Retinal pigment epithelial cell (primary cell): Measurements from ENCODE around the gene GSTM4.

Experiments used
- DNase-seq: peaks from one replicate; pipeline ENCODE4 v3.0.0-alpha.2; 2010; ENCODE audit warnings: low read depth
- H3K4me3 ChIP-seq: 2 replicates; pipeline ENCODE4 v1.5.1; 2011; ENCODE audit warnings: mild to moderate bottlenecking, low read length, control low read depth, moderate library complexity
- TF ChIP-seq, protein P1 (sequence below): conservative IDR thresholded peaks from 2 replicates; pipeline ENCODE4 v1.5.1; 2011; ENCODE audit warnings: low read depth, low read length, control low read depth, inconsistent platforms

Gene GSTM4

DNA sequence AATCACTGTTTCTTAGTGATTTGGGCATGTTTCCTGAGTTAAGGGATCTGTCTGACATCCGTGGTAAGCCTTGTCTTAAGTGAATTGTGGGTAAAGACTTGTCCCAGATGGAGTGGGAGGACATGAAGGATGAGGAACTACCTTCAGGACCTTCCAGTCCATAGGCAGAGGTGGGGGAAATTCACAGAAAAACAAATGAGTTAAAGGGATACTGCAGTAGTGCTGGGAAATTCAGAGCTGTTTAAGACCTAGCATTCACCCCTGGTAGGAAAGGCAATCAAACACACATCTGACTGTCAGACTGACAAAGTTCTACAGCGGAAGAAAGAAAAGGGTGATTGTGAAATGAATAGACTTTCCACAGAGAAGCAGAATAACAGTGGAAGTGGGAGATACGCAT, 39.5 kb upstream of the GSTM4 start:
- no peak overlapping the region for H3K4me3 ChIP-seq
- no peak for DNase-seq
- TF ChIP-seq, protein P1, sequence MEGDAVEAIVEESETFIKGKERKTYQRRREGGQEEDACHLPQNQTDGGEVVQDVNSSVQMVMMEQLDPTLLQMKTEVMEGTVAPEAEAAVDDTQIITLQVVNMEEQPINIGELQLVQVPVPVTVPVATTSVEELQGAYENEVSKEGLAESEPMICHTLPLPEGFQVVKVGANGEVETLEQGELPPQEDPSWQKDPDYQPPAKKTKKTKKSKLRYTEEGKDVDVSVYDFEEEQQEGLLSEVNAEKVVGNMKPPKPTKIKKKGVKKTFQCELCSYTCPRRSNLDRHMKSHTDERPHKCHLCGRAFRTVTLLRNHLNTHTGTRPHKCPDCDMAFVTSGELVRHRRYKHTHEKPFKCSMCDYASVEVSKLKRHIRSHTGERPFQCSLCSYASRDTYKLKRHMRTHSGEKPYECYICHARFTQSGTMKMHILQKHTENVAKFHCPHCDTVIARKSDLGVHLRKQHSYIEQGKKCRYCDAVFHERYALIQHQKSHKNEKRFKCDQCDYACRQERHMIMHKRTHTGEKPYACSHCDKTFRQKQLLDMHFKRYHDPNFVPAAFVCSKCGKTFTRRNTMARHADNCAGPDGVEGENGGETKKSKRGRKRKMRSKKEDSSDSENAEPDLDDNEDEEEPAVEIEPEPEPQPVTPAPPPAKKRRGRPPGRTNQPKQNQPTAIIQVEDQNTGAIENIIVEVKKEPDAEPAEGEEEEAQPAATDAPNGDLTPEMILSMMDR: no peak

DNA sequence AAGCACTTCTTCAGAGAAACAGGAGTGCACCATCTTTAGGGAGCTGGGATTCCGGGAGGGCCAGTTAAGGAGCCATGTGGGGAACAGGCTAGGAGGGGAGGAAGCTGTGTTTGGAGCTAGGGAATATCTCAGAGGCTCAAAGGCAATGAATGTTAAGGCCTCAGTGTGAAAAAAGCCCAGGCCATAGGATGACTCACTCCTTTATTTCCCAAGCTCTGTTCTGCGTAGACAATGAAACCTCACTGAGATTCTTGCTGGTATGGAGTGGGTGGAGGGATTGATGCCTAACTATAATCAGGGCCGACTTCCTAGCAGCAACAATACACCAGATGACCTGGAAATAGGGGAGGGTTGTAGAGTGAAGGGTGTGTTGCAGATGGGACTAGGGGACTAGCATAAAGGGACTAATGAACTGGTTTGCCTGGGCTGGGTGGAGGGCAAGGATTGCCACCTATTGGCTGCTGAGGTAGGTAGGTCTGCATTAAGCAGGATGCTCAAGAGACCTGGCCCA, 38.6 kb upstream of the GSTM4 start:
- TF ChIP-seq, protein P1: no peak
- DNase-seq: peak; percentile 84
- H3K4me3 ChIP-seq: no peak overlapping the region

DNA sequence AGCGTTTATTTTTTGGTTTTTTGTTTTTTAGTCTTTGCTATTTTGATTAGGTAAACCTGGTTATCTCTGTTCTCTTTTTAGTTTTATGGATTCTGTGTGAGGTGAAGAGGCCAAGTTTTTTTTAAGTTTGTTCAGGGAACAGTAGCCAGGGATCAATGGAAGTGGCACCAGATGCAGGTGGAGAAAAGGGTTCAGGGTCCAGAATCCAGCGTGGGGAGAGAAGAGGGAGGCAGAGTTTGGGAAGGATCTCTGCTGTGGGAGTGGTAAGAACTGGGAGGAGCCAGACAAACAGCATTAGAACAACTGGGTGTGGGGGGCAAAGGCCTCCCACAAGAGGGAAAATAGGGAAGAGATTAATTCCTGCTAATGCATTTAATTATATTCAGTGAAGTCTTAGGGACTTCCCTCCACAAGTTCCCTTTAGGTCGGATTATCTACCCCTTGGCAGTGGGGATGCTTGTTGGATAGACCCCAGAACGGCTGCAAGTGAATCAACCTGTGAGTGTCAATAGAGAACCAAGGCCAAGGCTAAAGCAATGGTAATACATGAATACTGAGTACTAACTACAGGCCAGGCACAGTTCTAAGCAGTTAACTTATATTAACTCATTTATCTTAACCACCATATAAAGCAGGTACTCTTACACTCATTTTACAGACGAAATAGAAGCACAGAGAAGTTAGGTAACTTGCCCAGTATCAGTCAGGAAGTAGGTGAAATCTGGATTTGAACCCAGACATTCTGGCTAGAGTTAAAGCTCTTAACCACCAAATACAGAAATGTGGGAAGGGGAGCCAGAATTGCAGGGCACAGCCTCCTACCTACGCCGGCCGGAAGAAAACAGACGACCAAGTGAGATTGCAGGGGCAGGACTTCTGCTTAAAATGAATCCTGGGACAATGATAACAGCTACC, 37.0 kb upstream of the GSTM4 start:
- TF ChIP-seq, protein P1: no peak
- no peak for DNase-seq
- H3K4me3 ChIP-seq: peak overlapping the region; percentile 95

DNA sequence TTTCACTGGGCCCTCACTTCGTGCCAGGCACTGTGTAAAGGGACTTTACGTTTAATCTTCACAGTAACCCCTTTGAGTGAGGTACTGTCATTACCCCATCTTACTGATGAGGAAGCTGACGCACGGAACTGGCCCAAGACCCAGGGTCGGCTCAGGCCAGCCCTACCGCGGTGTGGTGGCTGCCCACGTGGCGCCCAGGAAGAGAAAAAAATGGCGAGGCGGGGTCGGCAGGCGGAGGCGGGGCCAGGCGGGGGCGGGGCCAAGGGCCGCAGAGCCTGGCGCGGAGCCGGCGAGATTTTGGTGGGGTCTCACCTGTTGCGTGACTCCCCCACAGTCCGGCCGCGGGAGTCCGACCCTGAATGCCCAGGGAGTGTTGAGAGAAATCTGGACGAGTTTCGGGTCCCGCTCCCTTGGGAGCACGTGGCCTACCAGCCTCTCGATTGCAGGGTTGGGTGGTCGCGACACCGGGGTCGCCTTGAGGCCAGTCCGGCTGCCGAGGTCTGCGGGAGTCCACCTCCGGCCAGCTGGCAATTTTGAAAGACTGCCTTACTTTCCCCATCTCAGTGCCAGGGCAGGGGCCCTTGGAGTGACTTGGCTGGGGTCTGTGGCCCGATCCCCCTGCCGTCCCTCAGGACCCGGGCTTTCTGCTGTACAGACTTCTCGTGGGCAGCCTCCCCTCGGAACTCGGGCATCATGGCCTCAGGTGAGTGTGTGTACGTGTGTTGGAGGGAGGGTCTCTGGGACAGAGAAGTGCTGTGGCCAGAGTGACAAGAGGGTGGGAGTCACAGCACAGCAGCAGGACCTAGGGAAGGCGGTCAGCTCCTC, 36.1 kb upstream of the GSTM4 start, which contains the start of the genes AMPD2 and GNAT2:
Gene AMPD2, plus strand, starts transcription at position 262 of the 825 bp plus-strand sequence. CDS start 1,339 bp downstream, outside the sequence.
Gene GNAT2, minus strand, starts transcription at position 41 of the 825 bp plus-strand sequence. CDS start 6,746 bp downstream, outside the sequence.
- H3K4me3 ChIP-seq: peak within 1 kb of the TSS; percentile 95
- DNase-seq: peak; percentile 54
- TF ChIP-seq, protein P1: no peak

DNA sequence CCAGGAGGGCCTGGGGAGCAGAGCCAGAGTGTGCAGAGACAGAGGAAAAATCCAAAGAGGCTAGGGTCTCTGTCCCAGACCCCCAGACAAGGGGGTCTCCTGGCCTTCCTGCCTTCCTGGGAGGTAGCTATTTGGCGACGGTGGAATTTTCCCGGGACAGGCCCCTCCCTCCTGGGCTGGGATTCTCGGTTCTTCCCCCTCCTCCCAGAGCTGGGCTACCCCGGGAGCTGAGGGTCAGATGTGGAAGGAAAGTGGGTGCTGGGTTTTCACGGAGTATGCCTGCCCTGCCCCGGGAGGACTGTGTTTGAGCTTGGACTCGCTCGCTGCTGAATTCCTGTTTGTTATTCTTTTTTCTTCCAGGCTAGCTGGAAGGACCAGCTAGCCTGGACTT, 35.5 kb upstream of the GSTM4 start:
- TF ChIP-seq, protein P1: no peak
- peak overlapping the region; percentile 95 for H3K4me3 ChIP-seq
- no peak for DNase-seq

DNA sequence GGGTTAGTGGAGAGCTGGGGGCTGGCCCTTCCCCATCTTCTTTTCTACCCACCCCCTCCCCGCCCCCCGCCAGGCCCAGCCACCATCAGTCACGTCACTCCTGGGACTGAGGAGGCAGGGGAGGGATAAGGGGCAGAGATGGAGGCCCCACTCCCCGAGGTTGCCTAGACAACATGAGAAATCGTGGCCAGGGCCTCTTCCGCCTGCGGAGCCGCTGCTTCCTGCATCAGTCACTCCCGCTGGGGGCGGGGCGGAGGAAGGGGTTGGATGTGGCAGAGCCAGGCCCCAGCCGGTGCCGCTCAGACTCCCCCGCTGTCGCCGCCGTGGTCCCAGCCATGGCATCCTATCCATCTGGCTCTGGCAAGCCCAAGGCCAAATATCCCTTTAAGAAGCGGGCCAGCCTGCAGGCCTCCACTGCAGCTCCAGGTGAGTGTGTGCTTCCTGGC, 35.0 kb upstream of the GSTM4 start:
- peak; percentile 80 for DNase-seq
- peak overlapping the region; percentile 95 for H3K4me3 ChIP-seq
- TF ChIP-seq, protein P1: no peak
